Tibial nerve (tissue), 4 donors: ENCODE results near the gene ENKD1. TPM values are rescaled to one million over a fixed set of nuclear protein-coding genes. Genes with fewer than 3 reads are reported as not detected.
A peak's percentile ranks its signal among the peaks of the same experiment; 100 is the strongest.

Experiments used
- DNase-seq, 2 donors: peaks; one replicate each; pipeline ENCODE4 v3.0.0-alpha.2; 2019; ENCODE audit warnings: low spot score in 2 of 2
- H3K27ac ChIP-seq, 4 donors: fragments of 200-600 bp; sonication (generic) in 3 of 4; one replicate each; pipeline ENCODE4 v1.5.1; 2017 to 2019; ENCODE audit warnings: mild to moderate bottlenecking in 1 of 4
- H3K27me3 ChIP-seq, 2 donors: fragments of 200-600 bp; sonication (generic) in 1 of 2; one replicate each; pipeline versions ENCODE4 v1.5.1 to v1.6.0; 2017 to 2019
- H3K36me3 ChIP-seq, 3 donors: fragments of 200-600 bp; sonication (generic); one replicate each; pipeline ENCODE4 v1.5.1; 2018 to 2019
- H3K4me1 ChIP-seq, 4 donors: fragments of 200-600 bp; sonication (generic) in 3 of 4; one replicate each; pipeline ENCODE4 v1.5.1; 2017 to 2019
- H3K4me3 ChIP-seq, 4 donors: fragments of 200-600 bp; sonication (generic) in 3 of 4; one replicate each; pipeline ENCODE4 v1.5.1; 2017 to 2019; ENCODE audit warnings: mild to moderate bottlenecking in 1 of 4, moderate library complexity in 1 of 4
- H3K9me3 ChIP-seq, 4 donors: fragments of 200-600 bp; sonication (generic) in 3 of 4; one replicate each; pipeline ENCODE4 v1.5.1; 2017 to 2019
- CTCF ChIP-seq, 5 experiments: fragments of 200-600 bp in 3 of 5; fragments of 450-650 bp in 2 of 5; sonication (generic) in 3 of 5; IDR thresholded peaks; one replicate each; pipeline ENCODE4 v1.5.1; 2016 to 2019; ENCODE audit warnings: antibody characterized with exemption in 5 of 5, mild to moderate bottlenecking in 3 of 5, moderate library complexity in 2 of 5
- EP300 ChIP-seq, 2 donors: sonication (generic); formaldehyde crosslinking; IDR thresholded peaks; one replicate each; pipeline ENCODE4 v1.6.1; 2017; ENCODE audit warnings: antibody characterized with exemption in 2 of 2, mild to moderate bottlenecking in 1 of 2
- POLR2A ChIP-seq, 2 donors: fragments of 450-650 bp; IDR thresholded peaks; one replicate each; pipeline ENCODE4 v1.6.1; 2017; ENCODE audit warnings: antibody characterized with exemption in 2 of 2, mild to moderate bottlenecking in 2 of 2, moderate library complexity in 2 of 2
- WGBS, 2 donors: methylation state at CpG; one replicate each; pipeline ENCODE4 v1.1.5; 2018; 5-methylcytosine and 5-hydroxymethylcytosine counted together
- total RNA-seq, 4 donors: library from RNA; depleted of rRNA; stranded (reverse); fragments of >200 nt; gene quantifications; one replicate each; pipeline ENCODE4 v1.1.0, GENCODE V29; 2016

ENKD1 gene
- total RNA-seq, 4 donors from 2014 or later: 32.6 to 53.8 (median 45.6) TPM

DNA sequence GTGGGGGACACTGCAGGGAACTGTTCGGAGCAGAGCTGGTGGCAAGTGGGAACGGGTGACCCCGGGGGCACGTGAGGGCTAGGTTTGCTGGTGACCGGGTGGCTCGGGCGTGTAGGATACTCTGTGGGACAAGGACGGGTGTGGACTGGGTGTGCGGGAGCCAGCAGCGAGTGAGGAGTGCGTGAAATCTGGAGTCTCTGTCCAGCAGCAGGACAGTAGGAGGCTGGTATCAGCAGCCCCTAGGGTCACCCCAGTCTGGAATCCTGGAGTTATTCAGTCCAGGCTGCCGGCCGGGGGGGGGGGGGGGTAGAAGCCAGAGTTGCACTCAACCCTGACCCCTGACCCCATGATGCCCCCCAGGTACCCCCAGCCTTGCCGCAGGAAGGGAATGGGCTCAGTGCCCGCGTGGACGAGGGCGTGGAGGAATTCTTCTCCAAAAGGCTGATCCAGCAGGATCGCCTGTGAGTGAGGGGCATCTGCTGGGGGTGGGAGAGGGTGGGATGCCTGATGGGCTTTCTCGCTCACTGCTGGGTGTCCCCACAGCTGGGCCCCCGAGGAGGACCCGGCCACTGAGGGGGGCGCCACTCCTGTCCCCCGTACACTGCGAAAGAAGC lies 12.7 kb downstream of the ENKD1 start:
- 27 to 40% methylated on average over 21 to 22 of the region's 25 CpGs for WGBS, 2 donors
- no peaks in the 10 kb centered on the region for H3K9me3 ChIP-seq
- DNase-seq: no peak
- TF ChIP-seq CTCF (IDR thresholded peaks at IDR 0.05) (no peak), POLR2A (IDR thresholded peaks at IDR 0.05) (no peak), EP300 (IDR thresholded peaks at IDR 0.05) (no peak)
- H3K4me3 ChIP-seq: peak overlapping the region in 1 of 4 donors; percentile 46
- peaks cover 0 to 59% of the 10 kb centered on the region in 2 donors for H3K27me3 ChIP-seq
- H3K27ac ChIP-seq: no peak overlapping the region
- H3K4me1 ChIP-seq: peaks cover 0 to 37% (median 10%) of the 10 kb centered on the region in 4 donors
- peaks cover 0 to 20% (median 0%) of the 10 kb centered on the region in 3 donors for H3K36me3 ChIP-seq

DNA sequence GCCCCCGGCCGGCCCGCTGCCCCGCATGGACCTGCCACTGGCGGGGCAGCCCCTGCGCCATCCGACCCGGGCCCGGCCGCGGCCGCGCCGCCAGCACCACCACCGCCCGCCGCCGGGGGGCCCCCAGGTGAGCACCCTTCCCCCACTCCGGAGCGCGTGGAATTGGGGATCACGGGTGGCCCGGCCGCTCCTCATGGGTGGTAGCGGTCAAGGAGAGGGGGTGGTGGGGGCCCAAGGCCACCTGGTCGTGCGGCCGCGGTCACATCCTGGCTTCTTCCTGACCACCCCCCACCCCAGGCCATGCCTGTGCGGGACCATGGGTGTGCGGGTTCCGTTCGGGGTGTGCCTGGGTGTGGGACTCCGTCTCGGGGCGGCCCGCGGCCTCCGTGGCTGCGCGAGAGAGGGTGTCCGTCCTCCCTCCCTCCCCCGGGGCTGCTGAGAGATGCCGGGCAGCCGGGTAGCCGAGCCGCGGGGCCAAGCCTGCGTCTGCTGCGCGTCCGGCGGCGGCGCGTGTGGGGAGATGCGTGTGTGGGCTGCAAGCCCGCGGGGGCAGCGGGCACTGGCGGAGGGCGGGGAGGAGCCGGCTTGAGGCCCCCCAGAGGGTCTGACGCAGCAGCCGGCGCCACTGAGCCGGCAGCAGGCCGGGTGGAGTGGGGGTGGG lies 13.3 kb downstream of the ENKD1 start:
- Histone ChIP-seq H3K36me3 (peaks cover 0 to 18% (median 0%) of the 10 kb centered on the region in 3 donors), H3K27me3 (peaks cover 0 to 65% of the 10 kb centered on the region in 2 donors), H3K4me1 (peaks cover 0 to 37% (median 6%) of the 10 kb centered on the region in 4 donors), H3K9me3 (no peaks in the 10 kb centered on the region), H3K27ac (no peak overlapping the region), H3K4me3 (peak overlapping the region in 1 of 4 donors; percentile 46)
- no peak for DNase-seq
- WGBS, 2 donors: 6 to 12% methylated on average over 22 to 32 of the region's 68 CpGs
- no peak for TF ChIP-seq POLR2A (IDR thresholded peaks at IDR 0.05)
- peak in 2 of 5 experiments; percentile 19 to 25 for TF ChIP-seq CTCF (IDR thresholded peaks at IDR 0.05)

DNA sequence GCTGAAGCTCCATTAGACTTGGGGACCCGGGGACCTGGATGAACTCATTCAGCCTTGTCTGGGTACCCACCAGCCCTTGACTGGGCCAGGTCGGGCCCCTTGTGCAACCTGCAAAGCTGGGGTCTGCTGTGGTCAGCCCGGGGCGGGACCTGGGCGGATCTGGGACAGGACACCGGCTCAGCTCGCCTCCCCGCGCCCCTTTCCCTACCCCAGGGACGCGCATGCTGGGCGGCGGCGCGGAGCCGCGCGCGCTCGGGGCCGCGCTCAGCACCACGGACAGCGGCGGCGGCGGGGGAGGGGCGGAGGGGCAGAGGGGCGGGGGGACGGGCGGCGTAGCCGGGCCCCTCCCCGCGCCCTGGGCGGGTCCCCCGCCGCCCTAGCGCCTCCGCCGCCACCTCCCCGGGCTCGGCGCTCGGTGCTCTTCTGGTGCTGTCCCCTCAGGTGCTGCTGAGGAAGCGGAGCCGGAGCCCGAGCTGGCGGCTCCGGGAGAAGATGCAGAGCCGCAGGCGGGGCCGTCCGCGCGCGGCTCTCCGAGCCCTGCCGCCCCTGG lies 13.9 kb downstream of the ENKD1 start:
- peak overlapping the region in 1 of 4 donors; percentile 46 for H3K4me3 ChIP-seq
- H3K9me3 ChIP-seq: no peaks in the 10 kb centered on the region
- WGBS, 2 donors: 17% methylated on average over 1 of the region's 59 CpGs; no CpG with 5 or more reads in 1 of the 2 donors
- peaks cover 0 to 39% (median 6%) of the 10 kb centered on the region in 4 donors for H3K4me1 ChIP-seq
- H3K27me3 ChIP-seq: peaks cover 0 to 71% of the 10 kb centered on the region in 2 donors
- TF ChIP-seq POLR2A (IDR thresholded peaks at IDR 0.05): no peak
- TF ChIP-seq EP300 (IDR thresholded peaks at IDR 0.05): no peak
- no peak for TF ChIP-seq CTCF (IDR thresholded peaks at IDR 0.05)
- H3K36me3 ChIP-seq: peaks cover 0 to 12% (median 0%) of the 10 kb centered on the region in 3 donors
- no peak overlapping the region for H3K27ac ChIP-seq
- no peak for DNase-seq

DNA sequence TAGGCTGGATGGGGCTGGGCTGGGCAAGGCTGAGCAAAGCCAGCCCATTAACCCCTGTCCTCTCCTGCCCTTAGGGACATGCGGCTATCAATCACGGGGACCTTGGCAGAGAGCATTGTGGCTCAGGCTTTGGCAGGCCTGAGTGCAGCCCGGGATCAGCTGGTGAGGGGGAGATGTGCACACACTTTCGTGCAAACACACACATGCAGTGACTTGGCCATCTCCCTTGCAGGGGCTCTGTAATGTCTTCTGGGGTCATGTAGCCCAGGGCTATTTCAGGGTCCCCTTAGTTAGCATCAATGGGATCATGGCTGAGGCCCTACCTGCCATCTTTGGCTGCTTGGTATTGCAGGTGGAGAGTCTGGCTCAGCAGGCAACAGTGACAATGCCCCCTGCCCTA lies 14.7 kb downstream of the ENKD1 start:
- WGBS, 2 donors: 100% methylated on average over 2 of the region's 4 CpGs; no CpG with 5 or more reads in 1 of the 2 donors

More for the DNA sequence above, 14.7 kb downstream of the ENKD1 start:
- H3K27me3 ChIP-seq: peaks cover 0 to 79% of the 10 kb centered on the region in 2 donors
- H3K4me1 ChIP-seq: peaks cover 0 to 39% (median 6%) of the 10 kb centered on the region in 4 donors
- TF ChIP-seq CTCF (IDR thresholded peaks at IDR 0.05) (no peak), POLR2A (IDR thresholded peaks at IDR 0.05) (no peak), EP300 (IDR thresholded peaks at IDR 0.05) (no peak)
- no peak overlapping the region for H3K27ac ChIP-seq
- no peak for DNase-seq
- H3K36me3 ChIP-seq: peaks cover 0 to 4% (median 0%) of the 10 kb centered on the region in 3 donors
- no peak overlapping the region for H3K4me3 ChIP-seq
- no peaks in the 10 kb centered on the region for H3K9me3 ChIP-seq
